Measurements from ENCODE around the gene RAB5B.
"Not testable (repeated sequence)": the region's sequence is repeated elsewhere in the genome, so short reads cannot be mapped to it uniquely, and the experiment has no call there.

The RAB5B gene

DNA sequence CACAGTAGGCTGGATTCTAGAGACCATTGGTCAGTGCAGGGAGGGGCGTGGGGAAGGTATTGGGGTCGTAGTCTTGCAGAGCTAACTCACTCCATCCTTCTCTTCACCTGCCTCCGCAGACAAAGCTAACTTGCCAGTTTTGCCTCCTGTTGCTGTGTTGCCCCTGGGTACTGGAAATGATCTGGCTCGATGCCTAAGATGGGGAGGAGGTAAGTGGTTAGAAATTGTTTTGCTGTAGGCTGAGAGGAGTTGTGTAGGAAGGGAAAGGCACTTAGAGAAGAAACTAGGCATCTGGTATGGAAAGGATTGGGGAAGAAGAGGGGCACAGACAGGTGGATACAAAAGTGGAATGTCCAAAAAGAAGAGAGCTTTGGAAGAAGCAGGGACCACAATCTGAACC, 31.8 kb upstream of the RAB5B start:
- DNase-seq = no peak

DNA sequence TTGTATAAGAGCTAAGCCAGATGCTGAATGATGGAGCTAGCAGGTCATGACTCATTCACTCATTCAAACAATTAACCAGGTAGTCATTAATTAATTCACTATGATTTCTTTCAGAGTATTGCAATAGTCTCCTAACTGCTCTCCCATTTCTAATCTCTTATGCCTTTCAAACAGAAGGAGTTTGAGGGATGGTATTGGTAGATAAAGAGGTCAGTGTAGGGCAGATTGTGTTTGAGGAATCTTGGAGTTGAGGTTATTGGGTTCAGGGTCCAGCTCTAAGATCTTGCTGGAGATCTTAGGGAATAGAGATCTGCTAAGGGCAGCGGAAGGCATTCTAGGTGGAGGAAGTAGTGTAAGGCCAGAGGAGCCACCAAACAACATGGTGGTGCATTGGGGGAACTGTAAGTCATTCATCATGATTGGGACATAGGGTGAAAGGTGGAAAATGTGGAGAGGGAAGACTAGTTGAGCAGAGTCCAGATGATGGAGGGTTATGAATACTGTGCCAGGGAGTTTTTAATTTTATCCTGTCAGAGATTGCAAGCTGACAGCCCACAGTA, 31.2 kb upstream of the RAB5B start:
- no peak for DNase-seq

DNA sequence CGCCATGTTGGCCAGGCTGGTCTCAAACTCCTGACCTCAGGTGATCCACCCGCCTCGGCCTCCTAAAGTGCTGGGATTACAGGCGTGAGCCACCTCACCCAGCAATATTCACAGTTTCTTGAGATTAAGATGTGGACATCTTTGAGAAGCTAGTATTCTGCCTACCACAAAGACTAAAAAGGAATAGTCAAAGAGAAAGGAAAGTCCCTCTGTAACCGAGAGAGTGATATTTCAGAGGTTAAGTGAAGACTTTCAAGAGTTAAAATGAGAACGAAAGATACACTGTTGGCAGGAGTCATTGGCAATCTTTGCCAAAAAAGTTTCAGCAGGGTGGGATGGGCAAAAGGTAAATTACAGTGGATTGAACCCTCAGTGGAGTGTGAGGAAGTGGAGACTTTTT, 27.3 kb upstream of the RAB5B start:
- no peak for DNase-seq

DNA sequence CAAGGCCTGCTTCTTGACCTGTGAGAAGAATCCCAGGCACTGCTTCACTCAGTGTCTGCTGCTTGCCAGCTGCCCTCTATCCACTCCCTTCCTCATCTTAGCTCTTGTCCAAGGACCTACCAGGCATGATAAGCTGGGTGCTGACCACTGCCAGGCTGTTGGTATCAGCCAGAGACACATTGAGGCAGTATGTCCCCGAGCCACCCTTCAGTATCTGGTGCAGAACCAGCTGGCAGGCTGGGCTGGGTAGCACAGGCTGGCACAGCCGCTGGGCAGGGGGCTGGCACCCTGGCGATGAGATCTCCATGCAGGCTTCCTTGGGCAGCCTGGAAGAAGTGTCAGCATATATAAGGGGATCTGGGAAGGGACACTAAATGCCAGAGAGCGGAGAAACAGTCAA, 18.5 kb upstream of the RAB5B start:
- no peak for DNase-seq

DNA sequence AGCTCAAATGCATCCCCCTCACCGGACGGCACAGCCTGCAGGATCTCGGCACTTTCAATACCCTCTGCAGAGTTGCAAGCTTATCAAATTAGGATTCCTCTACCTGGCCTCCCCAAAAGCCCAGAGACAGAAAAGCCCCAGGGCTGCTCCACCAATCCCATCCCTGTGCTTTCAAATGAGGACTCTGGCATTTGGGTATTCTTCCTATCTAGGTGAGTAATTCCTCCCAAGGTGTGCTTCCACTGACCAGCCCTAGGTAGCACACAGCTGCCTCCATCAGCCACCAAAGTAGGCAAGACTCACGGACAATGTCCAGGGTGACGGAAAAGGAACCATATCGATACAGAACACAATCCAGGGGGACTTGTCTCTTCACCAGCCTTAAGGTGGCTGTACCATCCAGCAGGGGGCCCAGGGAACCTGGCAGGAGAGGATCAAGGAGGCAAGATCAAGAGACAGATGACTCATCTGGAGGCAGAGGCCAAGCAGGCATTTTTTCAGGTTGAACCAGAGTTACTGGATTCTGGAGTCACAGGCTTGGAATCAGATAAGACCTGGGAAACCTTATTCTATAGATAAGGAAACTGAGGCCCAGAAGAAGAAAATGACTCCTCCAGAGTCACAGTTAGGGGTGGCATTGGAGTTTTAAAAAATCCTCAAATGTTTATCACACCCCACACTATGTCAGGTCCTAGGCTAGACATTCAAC, 17.9 kb upstream of the RAB5B start:
- no peak for DNase-seq

DNA sequence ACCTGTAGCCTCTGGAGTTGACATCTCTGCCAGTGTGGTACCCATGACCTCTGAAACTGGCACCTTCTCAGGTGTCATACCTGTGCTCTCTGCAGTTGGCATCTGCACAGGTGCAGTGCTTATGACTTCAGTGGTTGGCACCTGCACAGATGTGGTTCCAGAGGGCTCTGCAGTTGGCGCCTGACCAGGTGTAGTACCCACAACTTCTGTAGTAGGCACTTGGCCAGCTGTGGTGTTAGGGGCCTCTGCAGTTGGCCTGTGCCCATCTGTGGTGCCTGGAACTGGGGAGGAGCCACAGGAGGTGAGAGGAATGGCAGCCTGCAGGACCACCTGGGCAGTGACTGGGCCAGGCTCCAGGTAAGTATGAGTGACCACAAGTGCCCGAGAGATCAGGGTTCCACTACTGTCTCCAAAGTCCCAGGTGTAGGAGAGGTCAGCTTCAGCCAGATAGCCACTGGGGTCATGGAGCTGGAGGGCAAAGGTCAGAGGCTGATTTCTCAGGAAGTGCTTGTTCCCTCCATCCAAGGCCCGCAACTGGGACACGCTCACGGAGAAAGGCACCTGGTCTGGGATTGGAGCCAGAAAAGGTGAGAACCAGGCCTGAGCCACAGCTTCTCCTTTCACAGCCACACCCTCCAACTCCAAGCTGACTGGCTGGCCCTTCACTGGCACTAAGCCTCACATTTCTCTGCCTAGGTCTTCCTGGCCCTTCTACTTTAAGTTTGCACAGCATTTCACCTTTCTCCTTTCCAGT, 16.6 kb upstream of the RAB5B start:
- DNase-seq = no peak

DNA sequence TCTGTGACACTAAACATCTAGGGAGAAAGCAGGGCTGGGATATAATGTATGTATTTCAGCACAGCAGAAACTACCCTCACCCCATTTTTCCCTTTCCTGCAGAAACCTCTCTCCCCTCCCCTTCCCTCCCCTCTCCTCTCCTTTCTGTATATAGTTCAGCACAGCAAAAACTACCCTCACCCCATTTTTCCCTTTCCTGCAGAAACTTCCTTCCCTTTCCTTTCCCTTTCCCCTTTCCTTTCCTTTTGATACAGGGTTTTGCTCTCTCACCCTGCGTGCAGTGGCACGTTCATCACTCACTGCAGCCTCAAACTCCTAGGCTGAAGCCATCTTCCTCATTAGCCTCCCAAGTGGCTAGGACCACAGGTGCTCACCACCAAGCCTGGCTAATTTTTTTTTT, 10.1 kb upstream of the RAB5B start:
- no peak for DNase-seq

DNA sequence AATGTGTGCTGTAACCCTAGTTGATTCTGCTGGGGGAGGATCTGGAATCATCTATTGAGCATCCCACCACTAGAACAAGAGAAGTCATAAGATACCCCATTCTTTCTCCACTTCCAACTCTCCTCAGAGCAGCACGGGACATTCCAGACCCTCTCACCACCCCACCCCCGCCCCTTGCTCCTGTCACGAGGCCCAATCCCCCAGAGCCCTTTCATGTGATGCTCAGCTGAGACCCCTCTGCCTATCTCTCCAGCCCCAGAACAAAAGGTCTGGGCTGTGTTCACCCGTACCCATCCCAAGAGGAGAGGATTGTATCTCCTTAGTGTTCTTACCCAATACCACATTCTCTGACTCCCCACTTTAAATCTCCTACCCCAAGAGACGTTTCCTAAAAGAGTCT, 8.6 kb upstream of the RAB5B start:
- DNase-seq = no peak

DNA sequence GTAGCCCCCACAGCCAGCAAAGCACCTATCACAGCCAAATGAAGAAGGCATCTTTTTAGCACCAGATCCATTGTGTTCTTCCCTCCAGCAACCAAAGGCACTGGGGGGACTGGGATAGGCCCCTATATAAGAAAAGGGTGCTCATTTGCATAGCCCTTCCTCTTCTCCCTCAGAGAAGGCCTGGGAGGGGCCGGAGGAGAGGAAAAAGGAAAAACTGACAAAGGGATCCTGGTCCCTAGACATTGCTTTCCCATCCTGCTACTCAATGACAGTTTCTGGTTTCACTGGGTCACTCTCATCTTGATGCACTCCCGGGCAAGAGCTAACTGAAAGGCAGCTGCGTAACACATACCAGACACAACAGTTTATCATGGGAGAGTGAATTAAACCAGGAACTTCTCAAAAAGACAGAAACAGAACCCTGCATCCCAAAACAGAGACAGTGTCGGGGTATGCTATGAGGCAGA, 7.9 kb upstream of the RAB5B start, which contains the start of gene PMEL:
PMEL (minus strand) TSS at position 102 of the 467 bp plus-strand sequence; CDS start at position 71, 31 bp downstream.
- peak; percentile 25 for DNase-seq

DNA sequence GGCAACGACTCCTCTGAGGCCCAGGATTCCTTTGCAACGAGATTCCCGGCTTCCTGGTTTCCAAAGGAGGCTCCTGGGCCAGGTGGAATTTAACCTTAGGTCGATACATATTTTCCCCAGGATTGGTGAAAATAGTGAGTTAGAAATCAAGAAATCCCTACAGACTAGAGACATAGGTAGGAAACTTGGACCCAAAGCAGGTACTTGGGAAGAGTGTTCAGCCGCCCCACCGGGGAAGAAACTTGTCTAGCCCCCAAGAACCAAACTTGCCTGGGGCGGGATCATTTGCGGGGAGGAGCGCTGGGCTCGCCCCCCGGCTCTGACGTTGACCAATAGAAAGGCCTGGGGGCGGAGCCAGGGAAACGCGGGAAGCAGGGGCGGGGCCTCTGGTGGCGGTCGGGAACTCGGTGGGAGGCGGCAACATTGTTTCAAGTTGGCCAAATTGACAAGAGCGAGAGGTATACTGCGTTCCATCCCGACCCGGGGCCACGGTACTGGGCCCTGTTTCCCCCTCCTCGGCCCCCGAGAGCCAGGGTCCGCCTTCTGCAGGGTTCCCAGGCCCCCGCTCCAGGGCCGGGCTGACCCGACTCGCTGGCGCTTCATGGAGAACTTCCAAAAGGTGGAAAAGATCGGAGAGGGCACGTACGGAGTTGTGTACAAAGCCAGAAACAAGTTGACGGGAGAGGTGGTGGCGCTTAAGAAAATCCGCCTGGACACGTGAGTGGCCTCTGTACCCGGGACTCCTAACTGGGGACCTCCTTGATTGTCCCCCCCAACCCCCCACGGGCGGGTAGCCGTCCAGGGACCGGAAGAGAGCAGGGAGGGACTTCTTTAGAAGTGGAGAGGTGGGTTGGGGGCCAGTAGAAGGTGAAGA, 7.2 kb upstream of the RAB5B start, which contains the start of gene CDK2:
CDK2 (plus strand) TSS at position 423 of the 874 bp plus-strand sequence; CDS start at position 602, 179 bp downstream.
- DNase-seq = peak; percentile 95

DNA sequence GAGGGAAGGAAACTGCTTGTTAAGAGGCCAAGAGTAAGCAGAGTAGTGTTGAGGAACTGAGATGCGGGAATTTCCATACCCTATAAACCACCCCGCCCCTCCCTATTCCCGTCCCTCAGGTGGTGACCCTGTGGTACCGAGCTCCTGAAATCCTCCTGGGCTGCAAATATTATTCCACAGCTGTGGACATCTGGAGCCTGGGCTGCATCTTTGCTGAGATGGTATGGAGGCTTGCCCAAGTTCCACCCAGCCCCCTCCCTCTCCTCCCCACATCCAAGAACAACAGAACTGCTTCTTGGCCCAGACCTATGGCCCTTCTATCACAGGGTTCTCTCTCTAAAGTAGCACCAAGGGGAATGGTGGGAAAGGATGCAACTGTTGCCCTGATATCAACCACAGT, 4.5 kb upstream of the RAB5B start:
- no peak for DNase-seq

DNA sequence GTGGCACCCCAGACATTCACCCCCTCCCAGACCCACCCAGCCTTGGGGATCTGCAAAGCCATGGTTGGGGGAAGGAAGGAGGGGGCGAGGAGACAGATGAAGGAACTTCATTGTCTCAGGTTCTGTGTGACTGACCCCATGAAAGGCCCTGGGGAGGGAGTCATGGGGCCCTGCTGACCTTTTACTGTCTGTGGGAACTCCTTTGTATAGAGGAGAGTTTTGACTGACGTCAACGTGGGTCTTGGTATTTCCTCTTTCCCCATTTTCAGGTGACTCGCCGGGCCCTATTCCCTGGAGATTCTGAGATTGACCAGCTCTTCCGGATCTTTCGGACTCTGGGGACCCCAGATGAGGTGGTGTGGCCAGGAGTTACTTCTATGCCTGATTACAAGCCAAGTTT, 3.1 kb upstream of the RAB5B start:
- DNase-seq = no peak

DNA sequence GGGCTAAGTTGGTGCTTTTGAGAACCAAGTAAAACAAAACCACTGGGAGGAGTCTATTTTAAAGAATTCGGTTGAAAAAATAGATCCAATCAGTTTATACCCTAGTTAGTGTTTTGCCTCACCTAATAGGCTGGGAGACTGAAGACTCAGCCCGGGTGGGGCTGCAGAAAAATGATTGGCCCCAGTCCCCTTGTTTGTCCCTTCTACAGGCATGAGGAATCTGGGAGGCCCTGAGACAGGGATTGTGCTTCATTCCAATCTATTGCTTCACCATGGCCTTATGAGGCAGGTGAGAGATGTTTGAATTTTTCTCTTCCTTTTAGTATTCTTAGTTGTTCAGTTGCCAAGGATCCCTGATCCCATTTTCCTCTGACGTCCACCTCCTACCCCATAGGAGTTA, 1.8 kb upstream of the RAB5B start:
- no peak for DNase-seq

DNA sequence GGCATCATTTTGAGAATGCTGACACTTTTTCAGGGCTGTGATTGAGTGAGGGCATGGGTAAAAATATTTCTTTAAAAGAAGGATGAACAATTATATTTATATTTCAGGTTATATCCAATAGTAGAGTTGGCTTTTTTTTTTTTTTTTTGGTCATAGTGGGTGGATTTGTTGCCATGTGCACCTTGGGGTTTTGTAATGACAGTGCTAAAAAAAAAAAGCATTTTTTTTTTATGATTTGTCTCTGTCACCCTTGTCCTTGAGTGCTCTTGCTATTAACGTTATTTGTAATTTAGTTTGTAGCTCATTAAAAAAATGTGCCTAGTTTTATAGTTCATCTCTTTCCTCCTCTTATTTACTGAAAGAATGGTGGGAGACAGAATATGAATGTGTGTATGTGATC, 1.4 kb upstream of the RAB5B start:
- no peak for DNase-seq

DNA sequence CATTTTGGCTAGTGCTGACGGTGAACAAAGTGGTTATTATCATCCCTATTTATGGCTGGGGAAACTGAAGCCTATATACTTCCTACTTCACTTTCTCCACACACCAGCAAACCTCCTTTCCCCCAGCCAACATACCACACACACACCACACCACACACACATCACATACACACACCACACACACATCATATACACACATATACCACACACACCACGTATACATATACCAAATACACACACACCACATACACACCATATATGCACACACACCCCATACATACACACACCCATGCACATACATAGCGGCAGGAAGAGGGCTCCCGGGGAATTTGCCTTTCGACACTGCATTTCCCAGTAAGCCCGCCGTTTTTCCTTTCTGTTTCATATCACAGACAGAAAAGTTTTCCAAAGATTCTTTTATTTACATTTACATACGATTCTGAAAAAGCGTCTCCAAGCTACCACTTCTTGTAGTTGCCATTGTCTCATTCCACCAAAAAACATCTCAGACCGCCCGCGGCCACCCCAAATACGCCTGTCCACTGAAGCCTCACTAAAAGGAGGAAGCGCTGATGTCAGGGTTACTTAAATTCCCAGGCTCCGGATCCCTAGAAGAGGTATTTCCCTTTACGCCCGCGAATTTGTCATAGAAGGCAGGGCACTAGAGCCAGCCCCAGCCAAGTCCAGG, 823 bp upstream of the RAB5B start:
- DNase-seq = no peak

DNA sequence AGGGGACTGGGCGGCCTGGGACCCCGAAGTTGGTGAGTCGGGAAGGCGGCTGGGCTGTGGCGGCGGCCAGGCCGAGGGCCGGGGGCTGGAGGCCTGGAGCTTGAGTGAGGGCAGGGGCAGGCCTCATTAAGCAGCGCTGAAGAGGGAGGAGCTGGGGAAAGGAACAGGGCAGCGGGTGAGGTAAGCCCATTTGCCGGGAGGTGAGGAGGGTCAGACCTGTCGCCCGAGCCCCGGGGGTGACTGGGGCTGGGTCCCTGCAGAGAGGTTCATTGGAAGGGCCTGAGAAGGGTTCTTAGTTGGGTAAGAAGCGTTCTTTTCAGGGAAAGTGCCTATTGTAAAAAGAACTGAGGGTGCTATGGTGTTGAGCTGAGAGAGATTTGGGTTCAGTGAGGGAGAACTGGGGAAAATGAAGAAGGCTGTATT, 441 bp downstream of the RAB5B start:
- no peak for DNase-seq

DNA sequence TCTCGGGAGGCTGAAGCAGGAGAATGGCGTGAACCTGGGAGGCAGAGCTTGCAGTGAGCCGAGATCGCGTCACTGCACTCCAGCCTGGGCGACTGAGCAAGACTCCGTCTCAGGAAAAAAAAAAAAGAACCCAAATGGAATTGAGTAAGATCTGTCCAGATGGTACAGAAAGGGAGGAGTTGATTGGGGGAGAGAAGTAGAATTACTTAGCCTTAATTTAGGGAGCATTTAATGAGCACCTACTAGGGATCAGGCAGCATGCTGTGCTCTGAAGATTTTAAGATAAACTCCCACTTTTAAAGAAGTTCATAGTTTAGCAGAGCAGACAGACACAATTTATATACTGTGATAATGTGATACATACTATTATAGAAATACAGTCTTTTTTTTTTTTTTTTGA, 4.5 kb downstream of the RAB5B start:
- DNase-seq = no peak

DNA sequence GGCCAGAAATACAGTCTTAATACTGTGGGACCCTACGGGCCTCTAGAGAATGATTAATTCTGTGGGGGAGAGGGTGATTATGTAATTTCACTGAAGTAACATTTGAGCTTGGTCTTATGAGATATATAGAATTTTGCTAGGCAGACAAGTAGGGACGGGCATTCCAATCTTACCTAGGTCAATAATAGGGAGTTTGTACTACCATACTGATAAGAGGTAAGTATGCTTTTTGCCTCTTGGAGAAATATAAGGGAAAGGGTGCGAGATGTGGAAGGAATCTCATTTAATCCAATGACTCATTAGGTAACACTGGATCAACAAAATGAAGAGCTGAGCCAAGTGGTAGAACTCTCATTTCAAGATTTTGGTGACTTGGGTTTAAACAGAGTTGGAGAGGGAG, 5.2 kb downstream of the RAB5B start:
- DNase-seq = no peak

DNA sequence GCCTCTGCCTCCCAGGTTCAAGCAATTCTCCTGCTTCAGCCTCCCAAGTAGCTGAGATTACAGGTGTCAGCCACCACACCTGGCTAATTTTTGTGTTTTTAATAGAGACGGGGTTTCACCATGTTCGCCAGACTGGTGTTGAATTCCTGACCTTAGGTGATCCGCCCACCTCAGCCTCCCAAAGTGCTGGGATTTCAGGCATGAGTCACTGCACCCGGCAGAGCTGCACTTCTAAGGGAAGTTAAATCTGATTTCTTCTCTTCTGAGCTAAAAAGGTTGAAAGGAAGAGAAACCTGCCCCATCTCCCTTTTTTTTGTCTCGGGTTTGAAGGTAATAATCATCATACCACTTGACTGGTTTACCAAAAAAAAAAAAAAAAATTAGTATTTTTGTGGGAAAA, 8.0 kb downstream of the RAB5B start:
- DNase-seq = not testable (repeated sequence)

DNA sequence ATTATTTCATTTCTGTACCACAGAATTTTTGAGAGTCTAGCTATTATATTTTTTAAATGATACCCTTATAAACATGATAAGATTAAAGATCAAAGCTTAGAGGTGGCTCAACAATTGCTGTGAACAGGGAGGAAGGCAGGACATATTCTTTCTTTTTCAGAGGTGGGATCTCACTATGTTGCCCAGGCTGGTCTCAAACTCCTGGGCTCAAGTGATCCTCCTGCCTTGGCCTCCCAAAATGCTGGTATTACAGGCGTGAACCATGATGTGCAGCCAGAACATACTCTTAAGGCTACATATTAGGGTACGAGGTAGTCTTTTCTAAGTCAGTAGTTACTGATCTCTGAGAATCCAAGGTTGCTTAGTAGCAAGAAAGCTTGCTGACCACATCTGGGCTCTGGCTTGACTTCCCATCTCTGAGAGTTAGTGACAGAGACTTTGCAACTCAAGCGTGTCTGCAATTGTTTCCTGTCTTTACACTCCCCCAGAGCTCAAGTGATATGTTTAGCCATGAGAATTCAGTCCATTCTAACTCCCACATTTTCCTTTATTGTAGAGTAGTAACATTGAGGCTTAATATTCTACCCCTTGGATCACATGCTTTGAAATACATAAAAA, 8.6 kb downstream of the RAB5B start:
- no peak for DNase-seq

DNA sequence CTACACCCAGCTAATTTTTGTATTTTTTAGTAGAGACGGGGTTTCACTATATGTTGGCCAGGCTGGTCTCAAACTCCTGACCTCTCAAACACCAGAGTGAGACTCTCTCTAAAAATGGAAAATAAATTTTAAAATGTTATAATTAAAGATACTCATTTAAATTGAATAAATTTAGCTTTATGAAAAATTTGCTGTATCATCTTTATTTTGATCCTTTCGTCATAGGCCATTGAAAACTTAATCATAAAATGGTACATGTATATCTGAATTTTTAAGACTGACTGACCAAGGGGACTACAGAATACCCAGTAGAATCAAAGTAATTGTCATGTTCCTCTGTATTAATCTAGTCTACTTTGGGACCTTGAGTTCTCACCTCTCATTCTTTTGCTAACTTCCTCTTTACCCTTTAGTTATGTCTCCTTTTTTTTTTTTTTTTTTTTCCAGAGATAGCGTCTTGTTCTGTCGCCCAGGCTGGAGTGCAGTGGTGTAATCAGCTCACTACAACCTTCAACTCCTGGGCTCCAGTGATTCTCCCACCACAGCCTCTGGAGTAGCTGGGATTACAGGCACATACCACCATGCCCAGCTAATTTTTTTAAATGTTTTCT, 9.5 kb downstream of the RAB5B start:
- no peak for DNase-seq
